Hepatocyte (in vitro differentiated cells): ENCODE measurements around the gene STK10. TPM values are rescaled to one million over a fixed set of nuclear protein-coding genes. Genes with fewer than 3 reads are reported as not detected.
"Not testable (repeated sequence)": the region's sequence is repeated elsewhere in the genome, so short reads cannot be mapped to it uniquely, and the experiment has no call there.

ENCODE experiments used
- DNase-seq: peaks from one replicate; pipeline ENCODE4 v3.0.0-alpha.2; 2016; ENCODE audit warnings: low spot score
- H2AFZ ChIP-seq: fragments of 200-600 bp; sonication (generic); 2 replicates; pipeline ENCODE4 v1.6.0; 2016; ENCODE audit warnings: antibody characterized with exemption, mild to moderate bottlenecking
- H3K27ac ChIP-seq: fragments of 200-600 bp; sonication (generic); 2 replicates; pipeline ENCODE4 v1.5.1; 2016; ENCODE audit warnings: mild to moderate bottlenecking
- H3K27me3 ChIP-seq: fragments of 200-600 bp; sonication (generic); 2 replicates; pipeline ENCODE4 v1.6.1; 2016
- H3K36me3 ChIP-seq: fragments of 200-600 bp; sonication (generic); replicated peaks from 2 replicates; pipeline ENCODE4 v1.5.1; 2016; ENCODE audit warnings: low read depth; ENCODE audit not compliant: insufficient read depth
- H3K4me1 ChIP-seq: fragments of 200-600 bp; sonication (generic); 2 replicates; pipeline ENCODE4 v1.5.1; 2016; ENCODE audit warnings: mild to moderate bottlenecking, moderate library complexity; ENCODE audit not compliant: insufficient read depth
- H3K4me2 ChIP-seq: fragments of 200-600 bp; sonication (generic); 2 replicates; pipeline ENCODE4 v1.6.0; 2016
- H3K4me3 ChIP-seq: fragments of 200-600 bp; sonication (generic); 2 replicates; pipeline ENCODE4 v1.5.1; 2016; ENCODE audit warnings: mild to moderate bottlenecking
- H3K79me2 ChIP-seq: fragments of 200-600 bp; sonication (generic); 2 replicates; pipeline ENCODE4 v1.6.0; 2017; ENCODE audit warnings: mild to moderate bottlenecking
- H3K9me2 ChIP-seq: fragments of 200-600 bp; sonication (generic); replicated peaks from 2 replicates; pipeline ENCODE4 v1.6.0; 2017; ENCODE audit warnings: mild to moderate bottlenecking; ENCODE audit not compliant: insufficient read depth
- H3K9me3 ChIP-seq: fragments of 200-600 bp; sonication (generic); 2 replicates; pipeline ENCODE4 v1.5.1; 2016; ENCODE audit warnings: low read depth, mild to moderate bottlenecking
- H4K20me1 ChIP-seq: fragments of 200-600 bp; sonication (generic); 2 replicates; pipeline ENCODE4 v1.6.0; 2016; ENCODE audit warnings: mild to moderate bottlenecking; ENCODE audit not compliant: insufficient read depth, poor library complexity, severe bottlenecking
- EZH2 ChIP-seq: fragments of 200-600 bp; sonication (generic); IDR thresholded peaks from 2 replicates; pipeline ENCODE4 v1.6.1; 2016; ENCODE audit warnings: antibody characterized with exemption, mild to moderate bottlenecking, borderline replicate concordance
- EZH2phosphoT487 ChIP-seq: fragments of 200-600 bp; sonication (generic); IDR thresholded peaks from one replicate; pipeline ENCODE4 v1.6.1; 2018; ENCODE audit warnings: antibody characterized with exemption, mild to moderate bottlenecking, low read depth, moderate library complexity; ENCODE audit not compliant: unreplicated experiment, severe bottlenecking
- WGBS: methylation state at CpG from one replicate; pipeline ENCODE4 v1.1.6; 2016; ENCODE audit warnings: low lambda C conversion rate; ENCODE audit errors: missing lambda C conversion rate; 5-methylcytosine and 5-hydroxymethylcytosine counted together
- polyA plus RNA-seq: library from polyadenylated mRNA; unstranded; fragments of >200 nt; fragmentation: Nextera tagmentation; extraction: Ambion mirVana; gene quantifications from 2 replicates; pipeline ENCODE4 v1.2.1, GENCODE V29; 2016
- total RNA-seq: library from RNA; depleted of rRNA; stranded (reverse); fragments of >200 nt; gene quantifications from 2 replicates; pipeline ENCODE4 v1.2.3, GENCODE V29; 2014
- TF ChIP-seq, protein P1 (sequence below): fragments of 200-600 bp; sonication (generic); IDR thresholded peaks from 2 replicates; pipeline ENCODE4 v1.5.1; 2016; ENCODE audit warnings: antibody characterized with exemption, mild to moderate bottlenecking; ENCODE audit not compliant: poor library complexity

STK10 gene
- total and polyA plus RNA-seq, 2 experiments from 2014 or later: 11.3 to 19.3 TPM

GRCh38 chr5:172209714-172210113, 21.7 kb upstream of the STK10 start:
- Histone ChIP-seq H3K27me3 (no peaks in the 10 kb centered on the region), H3K4me2 (no peak overlapping the region), H3K36me3 (no peaks in the 10 kb centered on the region), H3K9me3 (no peaks in the 10 kb centered on the region), H3K4me1 (no peaks in the 10 kb centered on the region), H3K27ac (no peak overlapping the region), H4K20me1 (no peaks in the 10 kb centered on the region), H2AFZ (no peak overlapping the region), H3K9me2 (no peaks in the 10 kb centered on the region), H3K4me3 (no peak overlapping the region), H3K79me2 (peaks cover 14% of the 10 kb centered on the region)
- WGBS: 98% methylated on average over 2 of the region's 2 CpGs
- DNase-seq: no peak
- TF ChIP-seq, protein P1, sequence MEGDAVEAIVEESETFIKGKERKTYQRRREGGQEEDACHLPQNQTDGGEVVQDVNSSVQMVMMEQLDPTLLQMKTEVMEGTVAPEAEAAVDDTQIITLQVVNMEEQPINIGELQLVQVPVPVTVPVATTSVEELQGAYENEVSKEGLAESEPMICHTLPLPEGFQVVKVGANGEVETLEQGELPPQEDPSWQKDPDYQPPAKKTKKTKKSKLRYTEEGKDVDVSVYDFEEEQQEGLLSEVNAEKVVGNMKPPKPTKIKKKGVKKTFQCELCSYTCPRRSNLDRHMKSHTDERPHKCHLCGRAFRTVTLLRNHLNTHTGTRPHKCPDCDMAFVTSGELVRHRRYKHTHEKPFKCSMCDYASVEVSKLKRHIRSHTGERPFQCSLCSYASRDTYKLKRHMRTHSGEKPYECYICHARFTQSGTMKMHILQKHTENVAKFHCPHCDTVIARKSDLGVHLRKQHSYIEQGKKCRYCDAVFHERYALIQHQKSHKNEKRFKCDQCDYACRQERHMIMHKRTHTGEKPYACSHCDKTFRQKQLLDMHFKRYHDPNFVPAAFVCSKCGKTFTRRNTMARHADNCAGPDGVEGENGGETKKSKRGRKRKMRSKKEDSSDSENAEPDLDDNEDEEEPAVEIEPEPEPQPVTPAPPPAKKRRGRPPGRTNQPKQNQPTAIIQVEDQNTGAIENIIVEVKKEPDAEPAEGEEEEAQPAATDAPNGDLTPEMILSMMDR: no peak
- no peak for TF ChIP-seq EZH2phosphoT487
- TF ChIP-seq EZH2: no peak

DNA sequence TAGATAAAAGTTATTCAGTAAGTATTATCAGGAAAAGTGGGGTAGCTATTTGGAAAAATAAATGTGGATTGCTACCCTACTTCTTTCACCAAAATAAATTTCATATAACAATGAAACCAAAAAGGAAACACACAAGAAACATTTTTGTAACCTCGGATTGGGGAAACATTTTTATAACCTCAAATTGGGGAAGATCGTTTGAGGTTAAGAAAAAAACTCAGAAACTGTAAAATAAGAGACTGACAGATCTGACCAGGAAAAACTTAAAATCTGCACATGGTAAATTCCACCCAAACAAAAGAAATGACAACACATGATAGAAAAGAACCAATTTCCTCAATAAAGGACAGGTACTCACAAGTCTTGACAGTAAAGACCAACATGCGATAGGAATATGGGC, 19.5 kb upstream of the STK10 start:
- Histone ChIP-seq H3K27me3 (no peaks in the 10 kb centered on the region), H3K36me3 (no peaks in the 10 kb centered on the region), H2AFZ (no peak overlapping the region), H4K20me1 (no peaks in the 10 kb centered on the region), H3K9me2 (no peaks in the 10 kb centered on the region), H3K4me1 (no peaks in the 10 kb centered on the region), H3K4me2 (no peak overlapping the region), H3K27ac (no peak overlapping the region), H3K9me3 (no peaks in the 10 kb centered on the region), H3K4me3 (no peak overlapping the region), H3K79me2 (no peaks in the 10 kb centered on the region)
- WGBS: 96% methylated on average over 3 of the region's 3 CpGs
- TF ChIP-seq, protein P1: no peak
- TF ChIP-seq EZH2phosphoT487: no peak
- TF ChIP-seq EZH2: no peak
- no peak for DNase-seq

DNA sequence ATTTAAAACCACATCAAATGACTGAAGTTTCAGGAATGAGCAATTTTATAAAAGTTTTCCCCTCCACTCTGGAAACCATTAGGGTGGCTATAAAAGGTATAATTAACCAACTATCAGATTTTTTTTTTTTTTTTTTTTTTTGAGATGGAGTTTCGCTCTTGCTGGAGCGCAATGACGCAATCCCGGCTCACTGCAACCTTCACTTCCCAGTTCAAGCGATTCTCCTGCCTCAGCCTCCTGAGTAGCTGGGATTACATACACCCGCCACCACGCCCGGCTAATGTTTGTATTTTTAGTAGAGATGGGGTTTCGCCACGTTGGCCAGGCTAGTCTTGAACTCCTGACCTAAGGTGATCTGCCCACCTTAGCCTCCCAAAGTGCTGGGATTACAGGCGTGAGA, 18.0 kb upstream of the STK10 start:
- H3K79me2 ChIP-seq, H3K4me1 ChIP-seq, H3K9me2 ChIP-seq, H4K20me1 ChIP-seq, H3K9me3 ChIP-seq, H3K4me2 ChIP-seq, DNase-seq, H2AFZ ChIP-seq, H3K4me3 ChIP-seq, H3K36me3 ChIP-seq, H3K27ac ChIP-seq, H3K27me3 ChIP-seq: not testable (repeated sequence)
- 99% methylated on average over 11 of the region's 11 CpGs for WGBS

GRCh38 chr5:172200476-172200875, 12.5 kb upstream of the STK10 start:
- H3K4me1 ChIP-seq: no peaks in the 10 kb centered on the region
- no peaks in the 10 kb centered on the region for H3K27me3 ChIP-seq
- H4K20me1 ChIP-seq: no peaks in the 10 kb centered on the region
- 97% methylated on average over 6 of the region's 6 CpGs for WGBS
- no peaks in the 10 kb centered on the region for H3K9me2 ChIP-seq
- no peak overlapping the region for H3K4me2 ChIP-seq
- H3K9me3 ChIP-seq: no peaks in the 10 kb centered on the region
- no peaks in the 10 kb centered on the region for H3K79me2 ChIP-seq
- no peaks in the 10 kb centered on the region for H3K36me3 ChIP-seq
- no peak for DNase-seq
- no peak overlapping the region for H2AFZ ChIP-seq
- no peak overlapping the region for H3K4me3 ChIP-seq
- no peak overlapping the region for H3K27ac ChIP-seq
- no peak for TF ChIP-seq EZH2
- TF ChIP-seq, protein P1: no peak
- no peak for TF ChIP-seq EZH2phosphoT487
